ENCODE data around the gene HELZ. TPM values are rescaled to one million over a fixed set of nuclear protein-coding genes. Genes with fewer than 3 reads are reported as not detected.

HELZ gene
- total RNA-seq, 2 donors from 2014 or later: 38.7 to 99.4 TPM

DNA sequence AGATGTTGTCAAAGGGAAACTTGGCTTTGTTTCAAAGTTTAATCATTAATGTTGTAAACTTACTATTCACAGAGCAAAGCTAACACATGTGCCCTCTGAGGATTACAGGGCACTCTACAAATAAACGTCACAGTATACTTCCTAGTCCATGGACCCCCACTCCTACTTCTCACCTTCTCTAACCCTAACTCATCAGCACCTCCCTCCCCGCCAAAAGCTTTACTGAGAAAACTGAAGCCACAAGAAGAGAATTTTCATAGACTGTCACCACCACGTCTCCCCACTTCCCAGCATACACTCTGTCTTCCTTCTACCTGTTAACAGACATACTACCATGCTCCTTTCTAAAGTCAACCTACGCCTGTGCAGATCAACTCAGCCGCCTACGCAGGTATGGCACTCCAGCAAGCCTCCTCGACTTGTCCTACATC lies 29.0 kb downstream of the HELZ start:
- H3K36me3 ChIP-seq: no peaks in the 10 kb centered on the region
- H3K27ac ChIP-seq: no peak overlapping the region
- no peak for DNase-seq (ENCODE audit: low spot score)
- TF ChIP-seq POLR2A (IDR thresholded peaks at IDR 0.05) (no peak), CTCF (IDR thresholded peaks at IDR 0.05) (no peak), POLR2AphosphoS5 (IDR thresholded peaks at IDR 0.05) (no peak)
- no peaks in the 10 kb centered on the region for H3K4me1 ChIP-seq (replicated peaks)
- no peaks in the 10 kb centered on the region for H3K27me3 ChIP-seq (replicated peaks; ENCODE audit: insufficient read depth)
- H3K9me3 ChIP-seq: no peaks in the 10 kb centered on the region
- 66% methylated on average over 7 of the region's 7 CpGs for WGBS
- no peak overlapping the region for H3K4me3 ChIP-seq
- intact Hi-C loops (cut with DNase I): no loop called here

GRCh38 chr17:67212714-67213417 lies 32.1 kb downstream of the HELZ start:
- H3K4me3 ChIP-seq: no peak overlapping the region
- no peaks in the 10 kb centered on the region for H3K36me3 ChIP-seq
- H3K4me1 ChIP-seq (replicated peaks): no peaks in the 10 kb centered on the region
- H3K27ac ChIP-seq: no peak overlapping the region
- WGBS: 76% methylated on average over 9 of the region's 9 CpGs
- H3K27me3 ChIP-seq (replicated peaks; ENCODE audit: insufficient read depth): no peaks in the 10 kb centered on the region
- intact Hi-C loops (cut with DNase I): no loop called here
- no peak for DNase-seq (ENCODE audit: low spot score)
- no peaks in the 10 kb centered on the region for H3K9me3 ChIP-seq
- TF ChIP-seq CTCF (IDR thresholded peaks at IDR 0.05): no peak

GRCh38 chr17:67212231-67212630 lies 32.8 kb downstream of the HELZ start:
- WGBS: 85% methylated on average over 5 of the region's 5 CpGs
- TF ChIP-seq POLR2AphosphoS5 (IDR thresholded peaks at IDR 0.05): no peak
- TF ChIP-seq POLR2A (IDR thresholded peaks at IDR 0.05): no peak
- TF ChIP-seq CTCF (IDR thresholded peaks at IDR 0.05): no peak
- Histone ChIP-seq H3K9me3 (no peaks in the 10 kb centered on the region), H3K36me3 (no peaks in the 10 kb centered on the region), H3K4me3 (no peak overlapping the region), H3K27me3 (replicated peaks; ENCODE audit: insufficient read depth) (no peaks in the 10 kb centered on the region), H3K27ac (no peak overlapping the region), H3K4me1 (replicated peaks) (no peaks in the 10 kb centered on the region)
- DNase-seq (ENCODE audit: low spot score): no peak
- intact Hi-C loops (cut with DNase I): no loop called here

DNA sequence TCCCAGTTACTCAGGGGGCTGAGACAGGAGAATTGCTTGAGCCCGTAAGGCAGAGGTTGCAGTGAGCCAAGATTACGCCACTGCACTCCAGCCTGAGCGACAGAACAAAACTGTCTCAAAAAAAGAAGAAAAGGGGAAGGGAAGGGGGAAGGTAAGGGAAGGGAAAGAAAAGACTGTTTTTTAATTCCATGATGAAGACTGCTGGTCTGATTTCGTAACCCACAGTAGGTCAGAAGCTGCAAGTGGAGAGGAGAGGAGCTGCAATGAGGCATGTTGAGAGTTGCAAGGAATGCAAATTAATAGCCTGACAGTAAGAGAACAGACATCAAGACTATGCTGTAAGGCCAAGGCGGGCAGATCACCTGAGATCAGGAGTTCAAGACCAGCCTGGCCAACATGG lies 33.3 kb downstream of the HELZ start:
- no peaks in the 10 kb centered on the region for H3K9me3 ChIP-seq
- DNase-seq (ENCODE audit: low spot score): no peak
- no peak overlapping the region for H3K27ac ChIP-seq
- WGBS: 82% methylated on average over 5 of the region's 5 CpGs
- H3K4me1 ChIP-seq (replicated peaks): no peaks in the 10 kb centered on the region
- no peak for TF ChIP-seq POLR2A (IDR thresholded peaks at IDR 0.05)
- TF ChIP-seq CTCF (IDR thresholded peaks at IDR 0.05): no peak
- no peak for TF ChIP-seq POLR2AphosphoS5 (IDR thresholded peaks at IDR 0.05)
- H3K4me3 ChIP-seq: no peak overlapping the region
- no peaks in the 10 kb centered on the region for H3K27me3 ChIP-seq (replicated peaks; ENCODE audit: insufficient read depth)
- H3K36me3 ChIP-seq: no peaks in the 10 kb centered on the region
- intact Hi-C loops (cut with DNase I): no loop called here

- no peaks in the 10 kb centered on the region for H3K4me1 ChIP-seq (replicated peaks)
- TF ChIP-seq POLR2AphosphoS5 (IDR thresholded peaks at IDR 0.05) (no peak), POLR2A (IDR thresholded peaks at IDR 0.05) (no peak), CTCF (IDR thresholded peaks at IDR 0.05) (no peak)
- intact Hi-C loops (cut with DNase I): no loop called here
- DNase-seq (ENCODE audit: low spot score): no peak
- H3K9me3 ChIP-seq: no peaks in the 10 kb centered on the region
- no peak overlapping the region for H3K27ac ChIP-seq
- H3K36me3 ChIP-seq: no peaks in the 10 kb centered on the region
- 54% methylated on average over 2 of the region's 2 CpGs for WGBS
- no peaks in the 10 kb centered on the region for H3K27me3 ChIP-seq (replicated peaks; ENCODE audit: insufficient read depth)
- no peak overlapping the region for H3K4me3 ChIP-seq
These were observed 34.1 kb downstream of the HELZ start for GRCh38 chr17:67210915-67211314.

Measured in prostate gland (tissue), 2 donors.